Left forelimb (tissue), 1 donor: Measurements from ENCODE around the gene ICE1.
"Not testable (repeated sequence)": the region's sequence is repeated elsewhere in the genome, so short reads cannot be mapped to it uniquely, and the experiment has no call there.

Experiments
- DNase-seq: peaks from one replicate; pipeline ENCODE4 v3.0.0-alpha.2; 2018; ENCODE audit warnings: low spot score

Gene ICE1

GRCh38 chr5:5398071-5398470 lies 24.4 kb upstream of the ICE1 start:
- no peak for DNase-seq

- DNase-seq: no peak
Observed at GRCh38 chr5:5401095-5401494, 21.4 kb upstream of the ICE1 start.

GRCh38 chr5:5403741-5404140 lies 18.7 kb upstream of the ICE1 start:
- no peak for DNase-seq

GRCh38 chr5:5404381-5404780 lies 18.1 kb upstream of the ICE1 start:
- DNase-seq: no peak

GRCh38 chr5:5405441-5405840 lies 17.0 kb upstream of the ICE1 start:
- DNase-seq: no peak

- DNase-seq: no peak
Observed at GRCh38 chr5:5407924-5408323, 14.6 kb upstream of the ICE1 start.

- DNase-seq: no peak
Observed at GRCh38 chr5:5409151-5409810, 13.2 kb upstream of the ICE1 start.

- not testable (repeated sequence) for DNase-seq
Observed at GRCh38 chr5:5413856-5414255, 8.6 kb upstream of the ICE1 start.

GRCh38 chr5:5414999-5415398 lies 7.5 kb upstream of the ICE1 start:
- no peak for DNase-seq

- no peak for DNase-seq
Observed at GRCh38 chr5:5416733-5417132, 5.7 kb upstream of the ICE1 start.

GRCh38 chr5:5418006-5418405 lies 4.5 kb upstream of the ICE1 start:
- DNase-seq: no peak

- no peak for DNase-seq
Observed at GRCh38 chr5:5418764-5419163, 3.7 kb upstream of the ICE1 start.

GRCh38 chr5:5419291-5420210 lies 2.9 kb upstream of the ICE1 start:
- DNase-seq: peak; percentile 72

- no peak for DNase-seq
Observed at GRCh38 chr5:5420251-5420650, 2.2 kb upstream of the ICE1 start.

GRCh38 chr5:5421149-5421960 lies 1.1 kb upstream of the ICE1 start:
- no peak for DNase-seq

- peak; percentile 71 for DNase-seq
Observed at GRCh38 chr5:5422819-5423515, 490 bp downstream of the ICE1 start.

- DNase-seq: no peak
Observed at GRCh38 chr5:5423586-5423985, 1.1 kb downstream of the ICE1 start.

- no peak for DNase-seq
Observed at GRCh38 chr5:5424736-5425135, 2.3 kb downstream of the ICE1 start.

- DNase-seq: no peak
Observed at GRCh38 chr5:5430136-5430535, 7.7 kb downstream of the ICE1 start.

- DNase-seq: no peak
Observed at GRCh38 chr5:5432020-5432707, 9.7 kb downstream of the ICE1 start.

GRCh38 chr5:5436203-5436760 lies 13.8 kb downstream of the ICE1 start:
- no peak for DNase-seq
